ENCODE measurements around the gene PHACTR4. TPM values are rescaled to one million over a fixed set of nuclear protein-coding genes. Genes with fewer than 3 reads are reported as not detected.
"Not testable (repeated sequence)": the region's sequence is repeated elsewhere in the genome, so short reads cannot be mapped to it uniquely, and the experiment has no call there.

Gene PHACTR4
- total RNA-seq, 2 experiments from 2014 or later, result 20.3 to 20.9 TPM

- ChIA-PET CTCF (interaction anchor here (0.8 to 3.4 kb wide), 3 partner anchors 33 to 79 kb away, joined by 4 to 20 read pairs (median 6); no protein-coding TSS in a partner anchor), POLR2A (interaction anchor here (0.6 to 4.1 kb wide), 6 partner anchors 55 to 322 kb away, joined by 3 to 35 read pairs (median 4); partner anchors contain the start of genes RNU11 and SESN2)
- Mint-ChIP-seq H3K36me3 (ENCODE audit: low read depth) (peaks cover 22% of the 10 kb centered on the region), H3K27ac (peak overlapping the region; percentile 72), H3K4me3 (no peak overlapping the region), H3K4me1 (ENCODE audit: low read depth) (peaks cover 23% of the 10 kb centered on the region), H3K9me3 (no peaks in the 10 kb centered on the region), H3K27me3 (no peaks in the 10 kb centered on the region)
- peak; percentile 23 for DNase-seq
- intact Hi-C loops (cut with micrococcal nuclease), result loop anchor here (5.0 kb wide), 1 partner anchor 80 kb away; no protein-coding TSS in a partner anchor
- no peak for TF ChIP-seq CTCF (IDR thresholded peaks at IDR 0.05)
- peak; percentile 32 for ATAC-seq
Measured at GRCh38 chr1:28326984-28327383, 42.6 kb upstream of the PHACTR4 start.

DNA sequence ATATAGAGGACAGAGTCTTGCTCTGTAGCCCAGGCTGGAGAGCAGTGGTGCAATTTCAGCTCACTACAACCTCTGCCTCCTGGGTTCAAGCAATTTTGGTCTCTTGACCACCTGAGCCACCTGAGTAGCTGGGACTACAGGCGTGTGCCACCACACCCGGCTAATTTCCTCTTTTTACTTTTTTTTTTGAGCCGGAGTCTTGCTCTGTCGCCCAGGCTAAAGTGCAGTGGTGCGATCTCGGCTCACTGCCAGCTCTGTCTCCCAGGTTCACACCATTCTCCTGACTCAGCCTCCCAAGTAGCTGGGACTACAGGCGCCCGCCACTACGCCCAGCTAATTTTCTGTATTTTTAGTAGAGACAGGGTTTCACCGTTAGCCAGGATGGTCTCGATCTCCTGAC lies 42.1 kb upstream of the PHACTR4 start:
- intact Hi-C loops (cut with micrococcal nuclease), result loop anchor here (5.0 kb wide), 1 partner anchor 80 kb away; no protein-coding TSS in a partner anchor
- ATAC-seq, DNase-seq, H3K27ac Mint-ChIP-seq, H3K27me3 Mint-ChIP-seq, H3K9me3 Mint-ChIP-seq: not testable (repeated sequence)
- peak overlapping the region; percentile 95 for H3K4me3 Mint-ChIP-seq
- peaks cover 24% of the 10 kb centered on the region for H3K4me1 Mint-ChIP-seq (ENCODE audit: low read depth)
- ChIA-PET POLR2A (interaction anchor here (0.6 to 4.5 kb wide), 8 partner anchors 14 to 321 kb away, joined by 3 to 45 read pairs (median 4); partner anchors contain the start of genes RNU11 and SESN2), CTCF (interaction anchor here (0.8 to 3.4 kb wide), 3 partner anchors 33 to 79 kb away, joined by 4 to 20 read pairs (median 6); no protein-coding TSS in a partner anchor)
- H3K36me3 Mint-ChIP-seq (ENCODE audit: low read depth), result peaks cover 24% of the 10 kb centered on the region

DNA sequence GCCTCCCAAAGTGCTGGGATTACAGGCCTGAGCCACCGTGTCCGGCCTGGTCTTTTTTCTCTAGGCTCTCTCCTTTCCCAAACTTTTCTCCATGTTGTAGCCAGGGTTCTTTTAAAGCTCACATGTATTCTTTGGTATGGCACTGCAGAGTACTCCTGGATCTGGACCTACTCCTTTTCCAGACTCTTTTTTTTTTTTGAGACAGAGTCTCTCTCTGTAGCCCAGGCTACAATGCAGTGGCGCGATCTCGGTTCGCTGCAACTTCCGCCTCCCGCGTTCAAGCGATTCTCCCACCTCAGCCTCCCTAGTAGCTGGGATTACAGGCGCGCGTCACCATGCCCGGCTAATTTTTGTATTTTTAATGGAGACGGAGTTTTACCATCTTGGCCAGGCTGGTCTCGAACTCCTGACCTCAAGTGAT lies 41.3 kb upstream of the PHACTR4 start:
- DNase-seq, result no peak
- intact Hi-C loops (cut with micrococcal nuclease), result loop anchor here (5.0 kb wide), 1 partner anchor 81 kb away; no protein-coding TSS in a partner anchor
- no peak for ATAC-seq
- H3K36me3 Mint-ChIP-seq (ENCODE audit: low read depth), result peaks cover 30% of the 10 kb centered on the region
- peak overlapping the region; percentile 95 for H3K4me3 Mint-ChIP-seq
- ChIA-PET POLR2A (interaction anchor here (0.8 to 4.5 kb wide), 25 partner anchors 10 to 320 kb away, joined by 3 to 45 read pairs (median 5); partner anchors contain the start of genes RNU11, SESN2 and TRNAU1AP), CTCF (interaction anchor here (1.0 to 4.8 kb wide), 6 partner anchors 11 to 83 kb away, joined by 3 to 28 read pairs (median 4); no protein-coding TSS in a partner anchor)
- no peaks in the 10 kb centered on the region for H3K27me3 Mint-ChIP-seq
- no peaks in the 10 kb centered on the region for H3K9me3 Mint-ChIP-seq
- H3K4me1 Mint-ChIP-seq (ENCODE audit: low read depth), result peaks cover 32% of the 10 kb centered on the region
- no peak for TF ChIP-seq CTCF (IDR thresholded peaks at IDR 0.05)
- H3K27ac Mint-ChIP-seq, result peak overlapping the region; percentile 98

- Mint-ChIP-seq H3K9me3 (no peaks in the 10 kb centered on the region), H3K36me3 (ENCODE audit: low read depth) (peaks cover 34% of the 10 kb centered on the region), H3K27me3 (no peaks in the 10 kb centered on the region), H3K4me1 (ENCODE audit: low read depth) (peaks cover 32% of the 10 kb centered on the region), H3K27ac (peak overlapping the region; percentile 98), H3K4me3 (peak overlapping the region; percentile 95)
- intact Hi-C loops (cut with micrococcal nuclease), result loop anchor here (5.0 kb wide), 1 partner anchor 82 kb away; no protein-coding TSS in a partner anchor
- POLR2A ChIA-PET, result interaction anchor here (0.8 to 4.5 kb wide), 25 partner anchors 8 to 319 kb away, joined by 3 to 45 read pairs (median 5); partner anchors contain the start of genes RCC1, RNU11, SESN2 and TRNAU1AP
- ATAC-seq (peak; percentile 10), DNase-seq (peak; percentile 57)
- TF ChIP-seq CTCF (IDR thresholded peaks at IDR 0.05), result no peak
- CTCF ChIA-PET, result interaction anchor here (1.0 to 4.8 kb wide), 7 partner anchors 10 to 406 kb away, joined by 3 to 28 read pairs (median 4); no protein-coding TSS in a partner anchor
Measured at GRCh38 chr1:28329395-28330153, 40.0 kb upstream of the PHACTR4 start.

- no peak overlapping the region for H3K4me3 Mint-ChIP-seq
- CTCF ChIA-PET, result interaction anchor here (1.4 to 1.5 kb wide), 2 partner anchors 10 to 71 kb away, joined by 3 to 4 read pairs; partner anchors contain the start of gene MED18
- peaks cover 10% of the 10 kb centered on the region for H3K36me3 Mint-ChIP-seq (ENCODE audit: low read depth)
- DNase-seq (no peak), ATAC-seq (no peak)
- peaks cover 5% of the 10 kb centered on the region for H3K4me1 Mint-ChIP-seq (ENCODE audit: low read depth)
- intact Hi-C loops (cut with micrococcal nuclease), result no loop called here
- no peak for TF ChIP-seq CTCF (IDR thresholded peaks at IDR 0.05)
- H3K27ac Mint-ChIP-seq, result no peak overlapping the region
- no peaks in the 10 kb centered on the region for H3K27me3 Mint-ChIP-seq
- POLR2A ChIA-PET, result interaction anchor here (2.1 kb wide), 1 partner anchor 10 kb away, joined by 9 read pairs; the partner anchor contains the start of gene MED18
- H3K9me3 Mint-ChIP-seq, result no peaks in the 10 kb centered on the region
Measured at GRCh38 chr1:28338897-28339296, 30.6 kb upstream of the PHACTR4 start.
